KMS-11 (cell line): ENCODE results near the gene SETD4.

Experiments used
- H2AFZ ChIP-seq: fragments of 200-600 bp; sonication (generic); 2 replicates; pipeline ENCODE4 v1.6.1; 2016; ENCODE audit warnings: antibody characterized with exemption, mixed run types, low read depth
- H3K27ac ChIP-seq: fragments of 200-600 bp; sonication (generic); 2 replicates; pipeline ENCODE4 v1.6.1; 2016; ENCODE audit warnings: mild to moderate bottlenecking, mixed run types
- H3K27me3 ChIP-seq: fragments of 200-600 bp; sonication (generic); 2 replicates; pipeline ENCODE4 v1.6.1; 2017; ENCODE audit warnings: mild to moderate bottlenecking, low read depth, mixed run types, moderate library complexity; ENCODE audit not compliant: insufficient read depth
- H3K36me3 ChIP-seq: fragments of 200-600 bp; sonication (generic); 2 replicates; pipeline ENCODE4 v1.6.1; 2017; ENCODE audit warnings: mild to moderate bottlenecking, mixed run types; ENCODE audit not compliant: insufficient read depth
- H3K4me1 ChIP-seq: fragments of 200-600 bp; sonication (generic); 2 replicates; pipeline ENCODE4 v1.6.1; 2016; ENCODE audit warnings: mild to moderate bottlenecking, low read depth, mixed run types; ENCODE audit not compliant: poor library complexity, severe bottlenecking
- H3K4me2 ChIP-seq: fragments of 200-600 bp; sonication (generic); 2 replicates; pipeline ENCODE4 v1.7.0; 2016; ENCODE audit warnings: mild to moderate bottlenecking, mixed run types
- H3K4me3 ChIP-seq: fragments of 200-600 bp; sonication (generic); IDR thresholded peaks from 2 replicates; pipeline ENCODE4 v1.6.1; 2017; ENCODE audit warnings: low read depth, low read length, mixed read lengths; ENCODE audit not compliant: insufficient read depth
- H3K79me2 ChIP-seq: fragments of 200-600 bp; sonication (generic); 2 replicates; pipeline ENCODE4 v1.6.1; 2016; ENCODE audit warnings: low read depth, mixed run types; ENCODE audit not compliant: insufficient read depth
- H3K9ac ChIP-seq: fragments of 200-600 bp; sonication (generic); 2 replicates; pipeline ENCODE4 v1.6.1; 2016; ENCODE audit warnings: mild to moderate bottlenecking, mixed run types
- H4K20me1 ChIP-seq: fragments of 200-600 bp; sonication (generic); 2 replicates; pipeline ENCODE4 v1.6.1; 2016; ENCODE audit warnings: mild to moderate bottlenecking, mixed run types; ENCODE audit not compliant: insufficient read depth
- TF ChIP-seq, protein P1 (sequence below): fragments of 200-600 bp; sonication (generic); conservative IDR thresholded peaks from 2 replicates; pipeline ENCODE4 v1.6.1; 2017; ENCODE audit warnings: low read depth, mild to moderate bottlenecking, antibody characterized with exemption, low read length, moderate library complexity, mixed read lengths

SETD4 gene

DNA sequence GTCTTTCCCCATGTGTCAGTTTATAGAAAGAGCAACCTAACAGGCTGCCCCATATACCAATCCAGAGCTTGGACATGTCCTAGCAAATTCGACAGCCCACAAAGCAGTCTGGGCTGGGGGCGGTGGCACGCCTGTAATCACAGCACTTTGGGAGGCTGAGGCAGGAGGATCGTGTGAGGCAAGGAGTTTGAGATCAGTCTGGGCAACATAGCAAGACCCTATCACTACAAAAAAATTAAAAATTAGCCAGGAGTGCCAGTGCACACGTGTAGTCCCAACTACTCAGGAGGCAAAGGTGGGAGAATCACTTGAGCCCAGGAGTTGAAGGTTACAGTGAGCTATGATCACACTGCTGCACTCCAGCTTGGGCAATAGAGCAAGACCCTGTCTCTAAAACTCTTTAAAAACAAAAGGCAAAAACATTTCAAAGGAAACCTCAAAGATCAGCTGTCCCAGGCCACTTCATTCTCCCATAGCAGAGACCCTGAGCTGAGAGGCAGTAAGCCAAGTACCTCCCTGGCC, 54.4 kb downstream of the SETD4 start:
- Histone ChIP-seq H3K9ac (no peak overlapping the region), H2AFZ (no peak overlapping the region), H3K4me2 (no peak overlapping the region), H3K27me3 (no peaks in the 10 kb centered on the region), H4K20me1 (no peaks in the 10 kb centered on the region), H3K4me3 (no peak overlapping the region), H3K27ac (no peak overlapping the region), H3K36me3 (no peaks in the 10 kb centered on the region), H3K79me2 (no peaks in the 10 kb centered on the region), H3K4me1 (peaks cover 6% of the 10 kb centered on the region)
- TF ChIP-seq, protein P1, sequence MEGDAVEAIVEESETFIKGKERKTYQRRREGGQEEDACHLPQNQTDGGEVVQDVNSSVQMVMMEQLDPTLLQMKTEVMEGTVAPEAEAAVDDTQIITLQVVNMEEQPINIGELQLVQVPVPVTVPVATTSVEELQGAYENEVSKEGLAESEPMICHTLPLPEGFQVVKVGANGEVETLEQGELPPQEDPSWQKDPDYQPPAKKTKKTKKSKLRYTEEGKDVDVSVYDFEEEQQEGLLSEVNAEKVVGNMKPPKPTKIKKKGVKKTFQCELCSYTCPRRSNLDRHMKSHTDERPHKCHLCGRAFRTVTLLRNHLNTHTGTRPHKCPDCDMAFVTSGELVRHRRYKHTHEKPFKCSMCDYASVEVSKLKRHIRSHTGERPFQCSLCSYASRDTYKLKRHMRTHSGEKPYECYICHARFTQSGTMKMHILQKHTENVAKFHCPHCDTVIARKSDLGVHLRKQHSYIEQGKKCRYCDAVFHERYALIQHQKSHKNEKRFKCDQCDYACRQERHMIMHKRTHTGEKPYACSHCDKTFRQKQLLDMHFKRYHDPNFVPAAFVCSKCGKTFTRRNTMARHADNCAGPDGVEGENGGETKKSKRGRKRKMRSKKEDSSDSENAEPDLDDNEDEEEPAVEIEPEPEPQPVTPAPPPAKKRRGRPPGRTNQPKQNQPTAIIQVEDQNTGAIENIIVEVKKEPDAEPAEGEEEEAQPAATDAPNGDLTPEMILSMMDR: no peak

DNA sequence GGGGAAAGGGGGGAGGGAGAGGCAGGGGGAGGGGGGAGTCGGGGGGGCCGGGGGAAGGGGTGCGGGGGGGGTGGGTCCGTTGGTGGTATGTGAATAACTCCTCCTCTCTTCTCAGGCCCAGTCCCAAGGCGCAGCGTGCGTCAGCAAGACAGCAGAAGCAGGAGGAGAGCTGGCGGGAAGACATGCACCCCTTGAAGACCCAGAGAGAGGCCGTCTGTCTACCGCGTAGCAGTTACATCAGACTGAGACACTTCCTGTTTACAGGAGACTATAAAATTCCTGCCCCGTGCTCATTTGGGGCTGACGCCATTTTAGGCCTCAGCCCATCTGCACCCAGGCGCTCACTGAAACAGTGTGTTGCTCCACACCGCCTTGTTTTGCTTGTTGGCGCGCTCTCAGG, 55.3 kb downstream of the SETD4 start:
- Histone ChIP-seq H3K27ac (no peak overlapping the region), H3K4me1 (no peaks in the 10 kb centered on the region), H3K27me3 (no peaks in the 10 kb centered on the region), H3K36me3 (no peaks in the 10 kb centered on the region), H4K20me1 (no peaks in the 10 kb centered on the region), H3K9ac (no peak overlapping the region), H2AFZ (no peak overlapping the region), H3K4me2 (no peak overlapping the region), H3K79me2 (no peaks in the 10 kb centered on the region), H3K4me3 (no peak overlapping the region)
- TF ChIP-seq, protein P1: no peak

DNA sequence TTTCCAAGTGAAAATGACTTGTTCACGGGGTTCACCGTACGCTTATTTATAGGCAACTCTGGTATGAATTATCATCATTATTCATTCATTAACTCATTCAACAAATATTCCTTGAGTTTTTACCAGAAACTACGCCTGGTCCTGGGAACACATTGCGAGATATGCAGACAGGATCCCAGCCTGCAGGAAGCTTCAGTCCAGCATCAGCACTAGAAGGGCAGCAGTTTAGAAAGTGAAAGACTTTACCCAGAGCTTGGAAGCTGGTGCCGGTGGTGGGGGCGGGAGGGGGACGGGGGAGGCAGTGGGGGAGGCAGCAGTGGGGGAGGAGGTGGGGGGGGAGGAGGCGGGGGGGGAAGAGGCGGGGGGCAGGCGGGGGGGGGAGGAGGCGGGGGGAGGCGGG, 55.9 kb downstream of the SETD4 start:
- H3K4me1 ChIP-seq: no peaks in the 10 kb centered on the region
- H4K20me1 ChIP-seq: no peaks in the 10 kb centered on the region
- no peak overlapping the region for H3K9ac ChIP-seq
- no peak overlapping the region for H2AFZ ChIP-seq
- TF ChIP-seq, protein P1: no peak
- no peak overlapping the region for H3K27ac ChIP-seq
- H3K4me2 ChIP-seq: no peak overlapping the region
- H3K27me3 ChIP-seq: no peaks in the 10 kb centered on the region; the same call in 1 of the 2 replicates
- H3K36me3 ChIP-seq: no peaks in the 10 kb centered on the region
- no peak overlapping the region for H3K4me3 ChIP-seq
- no peaks in the 10 kb centered on the region for H3K79me2 ChIP-seq

DNA sequence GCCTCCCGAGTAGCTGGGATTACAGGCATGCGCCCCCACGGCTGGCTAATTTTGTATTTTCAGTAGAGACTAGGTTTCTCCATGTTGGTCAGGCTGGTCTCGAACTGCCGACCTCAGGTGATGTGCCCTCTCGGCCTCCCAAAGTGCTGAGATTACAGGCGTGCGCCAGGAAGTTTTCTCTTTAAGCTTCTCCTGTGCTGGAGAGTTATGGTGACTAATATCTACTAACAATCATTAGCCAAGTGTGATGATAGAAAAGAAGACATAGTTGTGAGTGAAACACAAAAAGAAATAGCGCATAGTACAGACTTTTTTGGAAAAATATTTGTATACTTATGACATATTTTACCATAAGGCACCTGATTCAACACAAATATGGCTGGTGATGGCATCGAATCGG, 56.5 kb downstream of the SETD4 start:
- Histone ChIP-seq H2AFZ (no peak overlapping the region), H3K9ac (no peak overlapping the region), H4K20me1 (no peaks in the 10 kb centered on the region), H3K79me2 (no peaks in the 10 kb centered on the region), H3K4me2 (no peak overlapping the region), H3K4me3 (no peak overlapping the region), H3K36me3 (no peaks in the 10 kb centered on the region), H3K4me1 (no peaks in the 10 kb centered on the region), H3K27ac (no peak overlapping the region), H3K27me3 (no peaks in the 10 kb centered on the region; the same call in 1 of the 2 replicates)
- TF ChIP-seq, protein P1: no peak

DNA sequence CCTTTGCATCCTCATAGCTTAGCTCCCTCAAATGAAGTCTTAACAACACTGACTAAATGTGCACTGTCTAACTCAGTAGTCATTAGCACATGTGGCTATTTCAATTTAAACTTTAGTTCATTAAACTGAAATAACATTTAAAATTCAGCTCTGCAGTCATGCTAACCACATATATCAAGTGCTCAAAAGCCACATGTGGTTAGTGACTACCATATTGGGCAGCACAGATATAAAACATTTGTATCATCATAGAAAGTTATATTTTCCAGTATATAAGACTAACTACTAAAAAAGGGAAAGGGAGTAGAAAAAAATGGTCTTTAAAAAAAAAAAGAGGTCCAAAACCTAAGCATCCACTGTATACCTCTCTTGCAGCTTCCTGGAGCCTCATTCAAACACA, 64.1 kb downstream of the SETD4 start:
- H3K4me2 ChIP-seq: peak overlapping the region; percentile 65
- no peaks in the 10 kb centered on the region for H3K79me2 ChIP-seq
- no peaks in the 10 kb centered on the region for H3K36me3 ChIP-seq
- no peak overlapping the region for H2AFZ ChIP-seq
- H3K27ac ChIP-seq: no peak overlapping the region
- TF ChIP-seq, protein P1: no peak
- H3K4me1 ChIP-seq: peaks cover 32% of the 10 kb centered on the region
- H3K4me3 ChIP-seq: no peak overlapping the region
- H3K9ac ChIP-seq: no peak overlapping the region
- H3K27me3 ChIP-seq: peaks cover 16% of the 10 kb centered on the region
- no peaks in the 10 kb centered on the region for H4K20me1 ChIP-seq
